Pancreas (tissue), 10 donors: ENCODE measurements around the gene PHACTR4. TPM values are rescaled to one million over a fixed set of nuclear protein-coding genes. Genes with fewer than 3 reads are reported as not detected.
"Not testable (repeated sequence)": the region's sequence is repeated elsewhere in the genome, so short reads cannot be mapped to it uniquely, and the experiment has no call there.

Source experiments
- ATAC-seq, 4 donors: fragments of 200-7000 bp; cut with Tn5 transposase; one replicate each; pipeline versions ENCODE4 v1.8.0 to v1.9.1; 2020; ENCODE audit warnings: mild to moderate bottlenecking in 4 of 4, moderate library complexity in 4 of 4
- DNase-seq, 6 donors: peaks; one replicate each; pipeline ENCODE4 v3.0.0-alpha.2; 2020
- FAIRE-seq: peaks from 2 replicates; lab custom pipeline; 2012; peaks lifted over from hg19 to GRCh38; lab: Jason Lieb, UNC
- H3K27ac ChIP-seq, 4 donors: fragments of 200-600 bp; sonication (generic); 1 replicate in 3 of 4; 2 replicates in 1 of 4; pipeline versions ENCODE4 v1.5.0 to v1.8.0; 2020
- H3K27me3 ChIP-seq, 4 donors: fragments of 200-600 bp; one replicate each; pipeline ENCODE4 v1.8.0; 2021
- H3K36me3 ChIP-seq, 3 donors: fragments of 200-600 bp; sonication (generic) in 1 of 3; one replicate each; pipeline versions ENCODE4 v1.5.0 to v1.8.0; 2020 to 2021
- H3K4me1 ChIP-seq, 3 donors: fragments of 200-600 bp; one replicate each; pipeline ENCODE4 v1.8.0; 2021
- H3K4me3 ChIP-seq, 4 donors: fragments of 200-600 bp; sonication (generic) in 2 of 4; one replicate each; pipeline versions ENCODE4 v1.5.0 to v1.8.0; 2020 to 2021
- H3K9me3 ChIP-seq, 4 donors: fragments of 200-600 bp; one replicate each; pipeline ENCODE4 v1.8.0; 2021
- WGBS, 2 donors: extraction: QIAGEN DNeasy Blood & Tissue Kit; methylation state at CpG; one replicate each; pipeline ENCODE4 v1.1.7; 2013; 5-methylcytosine and 5-hydroxymethylcytosine counted together
- intact Hi-C, 3 donors: fragments of 100-400 bp; cut with DNase I; formaldehyde crosslinking; loops; one replicate each; pipeline versions ENCODE4 v1.11.1 to v1.14.2; 2022
- polyA plus RNA-seq, 2 donors: library from polyadenylated mRNA; stranded (reverse); fragments of 200-250 nt; gene quantifications; one replicate each; pipeline ENCODE4 v1.2.3, GENCODE V29; 2013
- total RNA-seq, 6 donors: library from RNA; stranded (reverse); fragmentation: NEBNext Ultra II Directional in 4 of 6; extraction: Animal tissue kit (Norgen Biotek cat#: 25700) in 4 of 6; gene quantifications; one replicate each; pipeline versions ENCODE4 v1.2.1 to v1.2.4, GENCODE V29; 2021 to 2023
- TF ChIP-seq, protein P1 (sequence below), 4 donors: fragments of 200-600 bp; sonication (generic) in 3 of 4; IDR thresholded peaks; one replicate each; pipeline versions ENCODE4 v1.5.0 to v1.8.0; 2021; ENCODE audit warnings: antibody characterized with exemption in 4 of 4
- donor health status: healthy with polysubstance abuse.
- donor health status: DM: no; HTN: no; CAD: no; lungs with moderate emphysema.
- donor health status: DM: no; HTN: no; CAD: no.
- donor health status: control.
- donor health status: control.
- donor health status: Bipolar disorder and iron deficiency.
- donor health status: DM: yes; HTN: yes; CAD: no.
- donor health status: DM: no; HTN: no; CAD: no.
- donor health status: DM: no; HTN: no; CAD: no.
- donor health status: DM: yes; HTN: yes; CAD: no.

PHACTR4 gene
- total and polyA plus RNA-seq, 8 donors = 12.5 to 25.8 (median 14.1) TPM

DNA sequence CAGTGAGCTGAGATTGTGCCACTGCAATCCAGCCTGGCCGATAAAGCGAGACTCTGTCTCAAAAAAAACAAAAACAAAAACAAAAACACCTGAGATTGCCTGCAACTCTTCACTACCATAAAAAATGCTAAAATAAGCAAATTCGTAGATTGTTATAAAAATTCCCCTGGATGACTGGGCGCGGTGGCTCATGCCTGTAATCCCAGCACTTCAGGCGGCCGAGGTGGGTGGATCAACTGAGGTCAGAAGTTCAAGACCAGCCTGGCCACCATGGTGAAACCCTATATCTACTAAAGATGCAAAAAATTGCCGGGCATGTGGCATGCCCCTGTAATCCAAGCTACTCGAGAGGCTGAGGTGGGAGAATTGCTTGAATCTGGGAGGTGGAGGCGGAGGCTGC lies 30.0 kb upstream of the PHACTR4 start:
- no peak for ATAC-seq
- no peaks in the 10 kb centered on the region for H3K9me3 ChIP-seq
- H3K4me3 ChIP-seq = no peak overlapping the region
- no peaks in the 10 kb centered on the region for H3K27me3 ChIP-seq
- H3K4me1 ChIP-seq = no peaks in the 10 kb centered on the region
- no peak for DNase-seq
- H3K36me3 ChIP-seq = peaks cover 0 to 10% (median 3%) of the 10 kb centered on the region in 3 donors
- no peak overlapping the region for H3K27ac ChIP-seq
- intact Hi-C loops = no loop called here
- FAIRE-seq = no peak
- WGBS, 2 donors = 88 to 91% methylated on average over 10 of the region's 10 CpGs
- TF ChIP-seq, protein P1, sequence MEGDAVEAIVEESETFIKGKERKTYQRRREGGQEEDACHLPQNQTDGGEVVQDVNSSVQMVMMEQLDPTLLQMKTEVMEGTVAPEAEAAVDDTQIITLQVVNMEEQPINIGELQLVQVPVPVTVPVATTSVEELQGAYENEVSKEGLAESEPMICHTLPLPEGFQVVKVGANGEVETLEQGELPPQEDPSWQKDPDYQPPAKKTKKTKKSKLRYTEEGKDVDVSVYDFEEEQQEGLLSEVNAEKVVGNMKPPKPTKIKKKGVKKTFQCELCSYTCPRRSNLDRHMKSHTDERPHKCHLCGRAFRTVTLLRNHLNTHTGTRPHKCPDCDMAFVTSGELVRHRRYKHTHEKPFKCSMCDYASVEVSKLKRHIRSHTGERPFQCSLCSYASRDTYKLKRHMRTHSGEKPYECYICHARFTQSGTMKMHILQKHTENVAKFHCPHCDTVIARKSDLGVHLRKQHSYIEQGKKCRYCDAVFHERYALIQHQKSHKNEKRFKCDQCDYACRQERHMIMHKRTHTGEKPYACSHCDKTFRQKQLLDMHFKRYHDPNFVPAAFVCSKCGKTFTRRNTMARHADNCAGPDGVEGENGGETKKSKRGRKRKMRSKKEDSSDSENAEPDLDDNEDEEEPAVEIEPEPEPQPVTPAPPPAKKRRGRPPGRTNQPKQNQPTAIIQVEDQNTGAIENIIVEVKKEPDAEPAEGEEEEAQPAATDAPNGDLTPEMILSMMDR (IDR thresholded peaks at IDR 0.05) = no peak

DNA sequence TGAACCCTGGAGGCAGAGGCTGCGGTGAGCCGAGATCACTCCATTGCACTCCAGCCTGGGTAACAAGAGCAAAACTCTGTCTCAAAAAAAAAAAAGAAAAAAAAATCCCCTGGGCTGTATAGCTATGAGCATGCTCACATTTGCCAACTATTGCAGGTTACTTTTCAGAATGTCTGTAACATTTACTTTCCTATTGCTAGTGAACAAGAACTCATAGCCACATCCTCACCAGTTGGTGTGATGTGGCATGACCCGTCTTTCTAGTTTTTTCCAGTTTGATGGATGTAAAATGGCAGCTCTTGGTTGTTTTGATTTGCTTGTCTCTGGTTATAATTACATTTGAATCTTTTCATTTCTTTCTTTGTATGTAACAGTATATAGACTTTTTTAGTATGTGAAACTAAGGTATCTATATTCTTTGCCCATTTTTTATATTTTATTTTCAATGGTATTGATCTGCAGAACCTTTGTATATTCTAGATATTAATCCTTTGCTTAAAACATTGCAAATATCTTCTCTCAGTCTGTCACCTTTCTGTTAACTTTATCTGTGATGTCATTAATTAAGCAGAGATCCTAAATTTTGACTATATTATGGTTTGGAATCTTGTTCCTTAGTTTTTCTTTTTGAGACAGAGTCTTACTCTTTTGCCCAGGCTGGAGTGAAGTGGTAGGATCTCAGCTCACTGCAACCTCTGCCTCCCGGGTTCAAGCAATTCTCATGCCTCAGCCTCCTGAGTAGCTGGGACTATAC lies 29.1 kb upstream of the PHACTR4 start:
- H3K36me3 ChIP-seq = peaks cover 0 to 2% (median 1%) of the 10 kb centered on the region in 3 donors
- H3K9me3 ChIP-seq = no peaks in the 10 kb centered on the region
- DNase-seq = no peak
- H3K4me1 ChIP-seq = no peaks in the 10 kb centered on the region
- no peak for ATAC-seq
- 85 to 86% methylated on average over 4 of the region's 4 CpGs for WGBS, 2 donors
- H3K27ac ChIP-seq = no peak overlapping the region
- no peak for FAIRE-seq
- H3K27me3 ChIP-seq = no peaks in the 10 kb centered on the region
- TF ChIP-seq, protein P1 (IDR thresholded peaks at IDR 0.05) = no peak
- intact Hi-C loops = no loop called here
- H3K4me3 ChIP-seq = no peak overlapping the region

DNA sequence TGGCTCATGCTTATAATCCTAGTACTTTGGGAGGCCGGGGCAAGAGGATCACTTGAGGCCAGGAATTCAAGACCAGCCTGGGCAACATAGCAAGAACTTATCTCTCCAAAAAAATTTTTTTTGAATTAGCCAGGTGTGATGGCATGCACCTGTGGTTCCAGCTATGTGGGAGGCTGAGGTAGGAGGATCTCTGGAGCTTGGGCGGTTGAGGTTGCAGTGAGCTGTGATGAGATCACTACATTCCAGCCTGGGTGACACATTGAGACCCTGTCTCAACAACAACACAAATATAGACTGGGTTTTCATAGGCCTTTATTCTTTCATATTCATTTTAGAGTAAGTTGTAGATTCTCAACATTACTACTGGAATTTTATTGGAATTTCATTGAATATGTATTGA lies 27.9 kb upstream of the PHACTR4 start:
- FAIRE-seq (no peak), DNase-seq (no peak), ATAC-seq (no peak)
- intact Hi-C loops = no loop called here
- no peaks in the 10 kb centered on the region for H3K27me3 ChIP-seq
- H3K27ac ChIP-seq = no peak overlapping the region
- WGBS, 2 donors = 90 to 94% methylated on average over 2 of the region's 2 CpGs
- H3K4me3 ChIP-seq = no peak overlapping the region
- no peaks in the 10 kb centered on the region for H3K4me1 ChIP-seq
- H3K36me3 ChIP-seq = no peaks in the 10 kb centered on the region
- TF ChIP-seq, protein P1 (IDR thresholded peaks at IDR 0.05) = no peak
- H3K9me3 ChIP-seq = no peaks in the 10 kb centered on the region

DNA sequence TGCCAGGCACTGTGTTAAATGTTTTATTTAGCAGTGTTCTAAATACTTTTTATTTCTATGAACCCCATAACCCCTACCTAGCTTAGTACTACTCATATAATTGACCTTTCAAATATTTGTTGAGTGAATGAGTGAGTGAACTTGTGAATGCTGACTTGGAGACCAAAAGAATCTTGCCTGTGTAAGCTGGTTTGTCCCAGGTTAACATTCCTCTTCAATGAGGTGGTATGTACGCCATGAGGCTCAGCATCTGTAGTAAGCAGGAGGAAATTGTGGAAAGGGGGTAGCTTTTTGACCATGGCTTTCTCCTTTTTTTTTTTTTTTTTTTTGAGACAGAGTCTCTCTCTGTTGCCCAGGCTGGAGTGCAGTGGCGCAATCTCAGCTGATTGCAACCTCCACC lies 26.1 kb upstream of the PHACTR4 start:
- intact Hi-C loops = no loop called here
- no peak overlapping the region for H3K4me3 ChIP-seq
- H3K27ac ChIP-seq = no peak overlapping the region
- H3K9me3 ChIP-seq = no peaks in the 10 kb centered on the region
- H3K27me3 ChIP-seq = no peaks in the 10 kb centered on the region
- no peaks in the 10 kb centered on the region for H3K36me3 ChIP-seq
- TF ChIP-seq, protein P1 (IDR thresholded peaks at IDR 0.05) = no peak
- no peak for FAIRE-seq
- no peaks in the 10 kb centered on the region for H3K4me1 ChIP-seq
- 96 to 100% methylated on average over 2 of the region's 2 CpGs for WGBS, 2 donors
- ATAC-seq = no peak
- no peak for DNase-seq

DNA sequence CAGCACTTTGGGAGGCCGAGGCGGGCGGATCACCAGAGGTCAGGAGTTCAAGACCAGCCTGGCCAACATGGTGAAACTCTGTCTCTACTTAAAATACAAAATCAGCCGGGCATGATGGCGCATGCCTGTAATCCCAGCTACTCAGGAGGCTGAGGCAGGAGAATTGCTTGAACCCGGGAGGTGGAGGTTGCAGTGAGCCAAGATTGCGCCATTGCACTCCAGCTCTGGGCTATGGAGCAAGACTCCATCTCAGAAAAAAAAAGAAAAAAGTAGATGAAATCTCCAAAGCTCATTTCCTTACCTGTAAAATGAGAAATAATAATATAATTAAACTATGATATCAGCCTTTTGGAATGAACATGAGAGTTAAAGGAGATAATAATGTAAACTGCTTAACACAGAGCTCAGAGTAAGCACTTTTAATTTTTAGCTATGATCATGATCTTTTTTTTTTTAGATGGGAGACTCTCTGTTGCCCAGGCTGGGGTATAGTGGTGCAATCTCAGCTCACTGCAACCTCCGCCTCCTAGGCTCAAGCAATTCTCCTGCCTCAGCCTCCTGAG lies 16.2 kb upstream of the PHACTR4 start:
- intact Hi-C loops, H3K4me3 ChIP-seq, H3K4me1 ChIP-seq, DNase-seq, H3K9me3 ChIP-seq, FAIRE-seq, H3K27me3 ChIP-seq, H3K36me3 ChIP-seq: not testable (repeated sequence)
- peak in 2 of 4 donors; percentile 14 to 35 for ATAC-seq
- H3K27ac ChIP-seq = peak overlapping the region in 2 of 4 donors; percentile 46 to 51
- 92% methylated on average over 8 of the region's 8 CpGs for WGBS, 2 donors
